OCI-LY3 (cell line): ENCODE results near the gene CDC14A.

ENCODE experiments used
- EZH2phosphoT487 ChIP-seq: fragments of 200-600 bp; shearing (Covaris generic); IDR thresholded peaks from 2 replicates; pipeline ENCODE4 v1.6.1; 2018; ENCODE audit warnings: antibody characterized with exemption, mixed run types, low read depth
- TF ChIP-seq, protein P1 (sequence below): fragments of 200-600, 300-600 bp; sonication (generic); IDR thresholded peaks from 2 replicates; pipeline ENCODE4 v1.5.1; 2014; ENCODE audit warnings: antibody characterized with exemption, low read length, low read depth

DNA sequence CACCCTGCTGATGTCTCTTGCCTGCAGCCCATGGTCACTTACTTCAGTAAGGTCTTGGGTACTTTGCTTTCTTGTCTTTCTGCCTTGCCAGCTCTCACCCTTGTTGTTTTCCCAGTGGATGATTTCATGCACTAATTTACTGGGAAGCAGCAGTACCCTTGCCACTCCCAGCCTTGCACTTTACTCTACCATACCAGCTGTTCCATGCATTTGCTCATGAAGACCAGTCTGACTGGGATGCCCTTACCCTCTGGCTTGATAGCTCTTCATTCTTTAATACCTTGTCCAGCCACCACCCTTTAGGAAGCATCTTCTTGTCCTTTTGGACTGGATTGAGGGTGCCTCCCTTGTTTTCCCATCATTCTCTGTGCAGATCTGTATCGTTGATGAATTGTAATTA, 28.3 kb downstream of the CDC14A start:
- TF ChIP-seq, protein P1, sequence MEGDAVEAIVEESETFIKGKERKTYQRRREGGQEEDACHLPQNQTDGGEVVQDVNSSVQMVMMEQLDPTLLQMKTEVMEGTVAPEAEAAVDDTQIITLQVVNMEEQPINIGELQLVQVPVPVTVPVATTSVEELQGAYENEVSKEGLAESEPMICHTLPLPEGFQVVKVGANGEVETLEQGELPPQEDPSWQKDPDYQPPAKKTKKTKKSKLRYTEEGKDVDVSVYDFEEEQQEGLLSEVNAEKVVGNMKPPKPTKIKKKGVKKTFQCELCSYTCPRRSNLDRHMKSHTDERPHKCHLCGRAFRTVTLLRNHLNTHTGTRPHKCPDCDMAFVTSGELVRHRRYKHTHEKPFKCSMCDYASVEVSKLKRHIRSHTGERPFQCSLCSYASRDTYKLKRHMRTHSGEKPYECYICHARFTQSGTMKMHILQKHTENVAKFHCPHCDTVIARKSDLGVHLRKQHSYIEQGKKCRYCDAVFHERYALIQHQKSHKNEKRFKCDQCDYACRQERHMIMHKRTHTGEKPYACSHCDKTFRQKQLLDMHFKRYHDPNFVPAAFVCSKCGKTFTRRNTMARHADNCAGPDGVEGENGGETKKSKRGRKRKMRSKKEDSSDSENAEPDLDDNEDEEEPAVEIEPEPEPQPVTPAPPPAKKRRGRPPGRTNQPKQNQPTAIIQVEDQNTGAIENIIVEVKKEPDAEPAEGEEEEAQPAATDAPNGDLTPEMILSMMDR: no peak
- no peak for TF ChIP-seq EZH2phosphoT487
